ENCODE data around the gene NAA10. TPM values are rescaled to one million over a fixed set of nuclear protein-coding genes. Genes with fewer than 3 reads are reported as not detected.

NAA10 gene
- total RNA-seq, 1 experiment from 2014 or later: 124 TPM

- Histone ChIP-seq H3K9me3 (ENCODE audit: control insufficient read depth in 1 of 2, insufficient read depth in 1 of 2, low read depth in 1 of 2, low read length in 2 of 2) (no peaks in the 10 kb centered on the region), H3K36me3 (ENCODE audit: control insufficient read depth in 1 of 2, insufficient read depth in 2 of 2, low read length in 2 of 2) (no peaks in the 10 kb centered on the region), H3K27me3 (ENCODE audit: insufficient read depth, low read length) (no peaks in the 10 kb centered on the region), H3K79me2 (ENCODE audit: insufficient read depth, low read length) (peaks cover 29% of the 10 kb centered on the region), H3K9ac (ENCODE audit: low read length) (peak overlapping the region; percentile 95), H3K4me2 (ENCODE audit: low read length) (peak overlapping the region; percentile 85), H4K20me1 (ENCODE audit: insufficient read depth) (no peaks in the 10 kb centered on the region), H3K27ac (ENCODE audit: low read depth, low read length) (peak overlapping the region; percentile 90), H3K9me2 (ENCODE audit: insufficient read depth) (no peaks in the 10 kb centered on the region), H2AFZ (ENCODE audit: low read depth, low read length, poor library complexity, severe bottlenecking) (no peak overlapping the region), H3K4me1 (ENCODE audit: control insufficient read depth in 1 of 2, insufficient read depth in 2 of 2, low read length in 2 of 2) (peaks cover 9 to 23% of the 10 kb centered on the region in 2 experiments), H3K4me3 (replicated peaks in 1 of 2; ENCODE audit: low read depth in 1 of 2, low read length in 2 of 2) (peak overlapping the region; percentile 46 to 75)
- BruUV-seq (replicated peaks): no TSS peak
- POLR2A ChIA-PET: interaction anchor here (0.9 kb wide), 1 partner anchor 11 kb away, joined by 3 read pairs; no protein-coding TSS in a partner anchor
- CTCF ChIA-PET: no interaction called here
- RAD21 ChIA-PET (ENCODE audit: low non-redundant PET in 1 of 2, low total read pairs in 2 of 2, uncharacterized antibody in 2 of 2, unreplicated experiment in 2 of 2): no interaction called here
- DNase-seq (ENCODE audit: low read depth, low spot score): no peak
- TF ChIP-seq SRF (IDR thresholded peaks at IDR 0.05; ENCODE audit: low read depth) (no peak), CTCF (IDR thresholded peaks at IDR 0.05 in 2 of 3, conservative IDR thresholded peaks at IDR 0.05 in 1 of 3; ENCODE audit: borderline replicate concordance in 1 of 3, insufficient read depth in 1 of 3, low read depth in 2 of 3, low read length in 2 of 3) (no peak)
- intact Hi-C loops (cut with micrococcal nuclease): loop anchor here (10.0 kb wide), 1 partner anchor 421 kb away; the partner anchor contains the start of gene RPL10
- ATAC-seq: no peak
These were observed 39.3 kb upstream of the NAA10 start for GRCh38 chrX:153974003-153974725.

GRCh38 chrX:153973127-153974002 lies 38.5 kb upstream of the NAA10 start:
- BruUV-seq (replicated peaks): TSS peak; percentile 83
- ChIA-PET RAD21 (ENCODE audit: low non-redundant PET in 1 of 2, low total read pairs in 2 of 2, uncharacterized antibody in 2 of 2, unreplicated experiment in 2 of 2) (no interaction called here), POLR2A (interaction anchor here (0.9 to 1.3 kb wide), 2 partner anchors 10 to 26 kb away, joined by 3 read pairs; no protein-coding TSS in a partner anchor), CTCF (no interaction called here)
- Histone ChIP-seq H3K9me3 (ENCODE audit: control insufficient read depth in 1 of 2, insufficient read depth in 1 of 2, low read depth in 1 of 2, low read length in 2 of 2) (no peaks in the 10 kb centered on the region), H2AFZ (ENCODE audit: low read depth, low read length, poor library complexity, severe bottlenecking) (no peak overlapping the region), H3K4me3 (replicated peaks in 1 of 2; ENCODE audit: low read depth in 1 of 2, low read length in 2 of 2) (peak overlapping the region; percentile 46 to 75), H3K36me3 (ENCODE audit: control insufficient read depth in 1 of 2, insufficient read depth in 2 of 2, low read length in 2 of 2) (peaks cover 0 to 6% of the 10 kb centered on the region in 2 experiments; a peak in 1 of 4 replicates), H3K27me3 (ENCODE audit: insufficient read depth, low read length) (no peaks in the 10 kb centered on the region), H3K4me1 (ENCODE audit: control insufficient read depth in 1 of 2, insufficient read depth in 2 of 2, low read length in 2 of 2) (peaks cover 12 to 28% of the 10 kb centered on the region in 2 experiments), H3K79me2 (ENCODE audit: insufficient read depth, low read length) (peaks cover 37% of the 10 kb centered on the region), H3K4me2 (ENCODE audit: low read length) (peak overlapping the region; percentile 85), H3K9me2 (ENCODE audit: insufficient read depth) (no peaks in the 10 kb centered on the region), H3K9ac (ENCODE audit: low read length) (peak overlapping the region; percentile 95), H4K20me1 (ENCODE audit: insufficient read depth) (no peaks in the 10 kb centered on the region), H3K27ac (ENCODE audit: low read depth, low read length) (peak overlapping the region; percentile 90)
- DNase-seq (ENCODE audit: low read depth, low spot score): no peak
- intact Hi-C loops (cut with micrococcal nuclease): loop anchor here (10.0 kb wide), 1 partner anchor 421 kb away; the partner anchor contains the start of gene RPL10
- ATAC-seq: no peak
- no peak for TF ChIP-seq ZNF274 (IDR thresholded peaks at IDR 0.05; ENCODE audit: low read depth, low read length)
- no peak for TF ChIP-seq SIN3A (IDR thresholded peaks at IDR 0.05; ENCODE audit: low read depth)
- peak; percentile 16; the same call in 1 of the 2 replicates for TF ChIP-seq ZFX (IDR thresholded peaks at IDR 0.05)
- TF ChIP-seq YY1 (IDR thresholded peaks at IDR 0.05; ENCODE audit: extremely low read depth, insufficient replicate concordance, low read depth, low read length): no peak
- no peak for TF ChIP-seq FOSL1 (IDR thresholded peaks at IDR 0.05; ENCODE audit: low read depth)
